HepG2 (cell line): ENCODE results near the gene XKR7. TPM values are rescaled to one million over a fixed set of nuclear protein-coding genes. Genes with fewer than 3 reads are reported as not detected.
A peak's percentile ranks its signal among the peaks of the same experiment; 100 is the strongest.

ENCODE experiments used
- BCL3 ChIP-seq: sonication (generic); formaldehyde crosslinking; IDR thresholded peaks from 2 replicates; pipeline ENCODE4 v1.5.1; 2020; ENCODE audit warnings: mild to moderate bottlenecking, missing genetic modification reagents, moderate library complexity
- DMAP1 ChIP-seq: IDR thresholded peaks from 2 replicates; pipeline ENCODE4 v1.6.1; 2016
- ELF3 ChIP-seq: IDR thresholded peaks from 2 replicates; pipeline ENCODE4 v1.6.1; 2016; ENCODE audit warnings: missing genetic modification reagents, missing compliant biosample characterization
- FOXA1 ChIP-seq, 2 experiments: fragments of 450-650 bp in 1 of 2; sonication (generic) in 1 of 2; formaldehyde crosslinking in 1 of 2; IDR thresholded peaks; 2 replicates each; pipeline versions ENCODE4 v1.4.0 to v1.6.1; 2016 to 2020; ENCODE audit warnings: missing genetic modification reagents in 1 of 2
- GABPB1 ChIP-seq: IDR thresholded peaks from 2 replicates; pipeline ENCODE4 v1.6.1; 2016; ENCODE audit warnings: mild to moderate bottlenecking, missing genetic modification reagents, moderate library complexity, missing compliant biosample characterization
- GATAD1 ChIP-seq: IDR thresholded peaks from 2 replicates; pipeline ENCODE4 v1.6.1; 2016; ENCODE audit warnings: missing genetic modification reagents, missing compliant biosample characterization
- KLF9 ChIP-seq: IDR thresholded peaks from 2 replicates; pipeline ENCODE4 v1.6.1; 2016; ENCODE audit warnings: low read depth
- MAX ChIP-seq: IDR thresholded peaks from 2 replicates; pipeline ENCODE4 v1.6.1; 2012; ENCODE audit warnings: inconsistent platforms
- MEIS1 ChIP-seq: sonication (generic); formaldehyde crosslinking; IDR thresholded peaks from 2 replicates; pipeline ENCODE4 v1.9.0; 2021; ENCODE audit warnings: mild to moderate bottlenecking, missing genetic modification reagents, moderate library complexity, borderline replicate concordance
- POLR2G ChIP-seq: fragments of 200-400 bp; formaldehyde crosslinking; IDR thresholded peaks from 2 replicates; pipeline ENCODE4 v1.6.1; 2018; ENCODE audit warnings: mild to moderate bottlenecking, low read depth, low read length, moderate library complexity
- RELA ChIP-seq: sonication (generic); formaldehyde crosslinking; IDR thresholded peaks from 2 replicates; pipeline ENCODE4 v1.4.0; 2020; ENCODE audit warnings: missing genetic modification reagents
- RFX3 ChIP-seq: IDR thresholded peaks from 2 replicates; pipeline ENCODE4 v1.6.1; 2016; ENCODE audit warnings: missing biosample characterization, missing genetic modification reagents
- SAP130 ChIP-seq: IDR thresholded peaks from 2 replicates; pipeline ENCODE4 v1.6.1; 2016; ENCODE audit warnings: low read depth
- SMAD3 ChIP-seq: sonication (generic); formaldehyde crosslinking; IDR thresholded peaks from 2 replicates; pipeline ENCODE4 v1.4.0; 2020; ENCODE audit warnings: missing genetic modification reagents
- XBP1 ChIP-seq: sonication (generic); formaldehyde crosslinking; IDR thresholded peaks from 2 replicates; pipeline ENCODE4 v1.5.0; 2020; ENCODE audit warnings: missing genetic modification reagents
- YEATS2 ChIP-seq: sonication (generic); formaldehyde crosslinking; IDR thresholded peaks from 2 replicates; pipeline ENCODE4 v1.4.0; 2020; ENCODE audit warnings: missing genetic modification reagents, borderline replicate concordance
- ZBTB20 ChIP-seq: sonication (generic); formaldehyde crosslinking; IDR thresholded peaks from 2 replicates; pipeline ENCODE4 v1.8.1; 2023; ENCODE audit warnings: missing genetic modification reagents, low read depth, mild to moderate bottlenecking, borderline replicate concordance
- ZMYM2 ChIP-seq: sonication (generic); formaldehyde crosslinking; IDR thresholded peaks from 2 replicates; pipeline ENCODE4 v1.8.0; 2022; ENCODE audit warnings: mild to moderate bottlenecking, missing genetic modification reagents
- ZNF235 ChIP-seq: sonication (generic); formaldehyde crosslinking; IDR thresholded peaks from 2 replicates; pipeline ENCODE4 v1.8.1; 2023; ENCODE audit warnings: mild to moderate bottlenecking, missing genetic modification reagents, borderline replicate concordance
- ZNF275 ChIP-seq: sonication (generic); formaldehyde crosslinking; IDR thresholded peaks from 2 replicates; pipeline ENCODE4 v1.8.0; 2022; ENCODE audit warnings: missing genetic modification reagents, mild to moderate bottlenecking, inconsistent platforms, borderline replicate concordance
- ZNF574 ChIP-seq: sonication (generic); formaldehyde crosslinking; IDR thresholded peaks from 2 replicates; pipeline ENCODE4 v1.4.0; 2020; ENCODE audit warnings: missing genetic modification reagents
- ZNF737 ChIP-seq: sonication (generic); formaldehyde crosslinking; IDR thresholded peaks from 2 replicates; pipeline ENCODE4 v1.5.0; 2020; ENCODE audit warnings: missing genetic modification reagents, mild to moderate bottlenecking, borderline replicate concordance
- ZNF878 ChIP-seq: sonication (generic); formaldehyde crosslinking; IDR thresholded peaks from 2 replicates; pipeline ENCODE4 v1.8.1; 2023; ENCODE audit warnings: mild to moderate bottlenecking, missing genetic modification reagents, moderate library complexity
- polyA plus RNA-seq, 8 experiments: library from polyadenylated mRNA; depleted of rRNA in 3 of 8; stranded (reverse) in 7 of 8; unstranded in 1 of 8; fragments of >200 nt; fragmentation: Illumina TruSeq in 4 of 8; extraction: Trizol in 4 of 8; gene quantifications; 2 replicates each; pipeline versions ENCODE4 v1.2.1 to v1.2.3, GENCODE V29; 2011 to 2016; ENCODE audit warnings: low read depth in 4 of 8, missing spikeins in 1 of 8, mixed read lengths in 1 of 8; ENCODE audit not compliant: insufficient read depth in 1 of 8
- total RNA-seq, 5 experiments: library from RNA; depleted of rRNA; stranded (reverse); fragments of >200 nt; fragmentation: Illumina TruSeq; extraction: Trizol; gene quantifications; 2 replicates each; pipeline ENCODE4 v1.2.3, GENCODE V29; 2016; ENCODE audit warnings: low read depth in 1 of 5

XKR7 gene
- total and polyA plus RNA-seq, 2 of the 13 experiments (the other 11 are each of a cell fraction or from before 2014, with no cell fraction given), result not detected

GRCh38 chr20:32031007-32031958 is 63.3 kb downstream of the XKR7 start (continued):
- TF ChIP-seq BCL3 (CRISPR knock-in tag) (no peak), ZNF235 (CRISPR knock-in tag) (peak; percentile 89; the same call in 1 of the 2 replicates), ZBTB20 (CRISPR knock-in tag) (peak; percentile 42; the same call in 1 of the 2 replicates), ELF3 (0 out of 2 replicates have a peak, but pooled peaks have one; percentile 22), POLR2G (no peak), ZNF737 (peak; percentile 51; the same call in 1 of the 2 replicates), SMAD3 (CRISPR knock-in tag) (peak; percentile 23; the same call in 1 of the 2 replicates), ZMYM2 (CRISPR knock-in tag) (0 out of 2 replicates have a peak, but pooled peaks have one; percentile 36), MEIS1 (CRISPR knock-in tag) (0 out of 2 replicates have a peak, but pooled peaks have one; percentile 23), KLF9 (CRISPR knock-in tag) (peak; percentile 51; the same call in 1 of the 2 replicates), GATAD1 (CRISPR knock-in tag) (0 out of 2 replicates have a peak, but pooled peaks have one; percentile 16), XBP1 (CRISPR knock-in tag) (peak; percentile 66; the same call in 1 of the 2 replicates), ZNF574 (CRISPR knock-in tag) (peak; percentile 87), MAX (peak; percentile 39; the same call in 1 of the 2 replicates), RELA (CRISPR knock-in tag) (no peak), ZNF878 (CRISPR knock-in tag) (no peak), FOXA1 (IDR thresholded peaks at IDR 0.05) (no peak), FOXA1 (CRISPR knock-in tag; IDR thresholded peaks at IDR 0.05) (no peak), YEATS2 (CRISPR knock-in tag) (0 out of 2 replicates have a peak, but pooled peaks have one; percentile 57), RFX3 (CRISPR knock-in tag) (no peak), DMAP1 (CRISPR knock-in tag) (no peak), GABPB1 (CRISPR knock-in tag) (peak; percentile 65; the same call in 1 of the 2 replicates), ZNF275 (CRISPR knock-in tag) (peak; percentile 50; the same call in 1 of the 2 replicates), SAP130 (peak; percentile 66)
